Stimulated activated CD4-positive, alpha-beta T cell treated with anti-CD3 and anti-CD28 coated beads, Interleukin-4, amount 100 ng/mL, for 48 hours (primary cell): ENCODE results near the gene SEC24D.

Experiments used
- DNase-seq, 2 donors: peaks; one replicate each; pipeline ENCODE4 v3.0.0-alpha.2; 2020; ENCODE audit warnings: low read depth in 2 of 2

SEC24D gene

GRCh38 chr4:118718511-118719170, 117.3 kb downstream of the SEC24D start:
- DNase-seq: no peak

GRCh38 chr4:118716304-118716703, 119.6 kb downstream of the SEC24D start:
- no peak for DNase-seq

- no peak for DNase-seq
These were observed 121.2 kb downstream of the SEC24D start for GRCh38 chr4:118714682-118715081.

- DNase-seq: no peak
These were observed 123.1 kb downstream of the SEC24D start for GRCh38 chr4:118712872-118713271.

GRCh38 chr4:118711052-118711451, 124.9 kb downstream of the SEC24D start:
- DNase-seq: no peak

GRCh38 chr4:118703118-118703517, 132.8 kb downstream of the SEC24D start:
- no peak for DNase-seq

GRCh38 chr4:118684873-118685811, 150.8 kb downstream of the SEC24D start, which contains the start of gene METTL14:
Gene METTL14 (plus strand): TSS chr4:118685392. CDS start chr4:118685535, 143 bp downstream.
- peak; percentile 80 to 86 for DNase-seq

- no peak for DNase-seq
These were observed 152.4 kb downstream of the SEC24D start for GRCh38 chr4:118683513-118683912.

- DNase-seq: no peak
These were observed 153.0 kb downstream of the SEC24D start for GRCh38 chr4:118682928-118683327.

GRCh38 chr4:118680808-118681207, 155.1 kb downstream of the SEC24D start:
- DNase-seq: no peak

- no peak for DNase-seq
These were observed 159.8 kb downstream of the SEC24D start for GRCh38 chr4:118676128-118676527.
